ENCODE data around the gene BMP8B.

DNA sequence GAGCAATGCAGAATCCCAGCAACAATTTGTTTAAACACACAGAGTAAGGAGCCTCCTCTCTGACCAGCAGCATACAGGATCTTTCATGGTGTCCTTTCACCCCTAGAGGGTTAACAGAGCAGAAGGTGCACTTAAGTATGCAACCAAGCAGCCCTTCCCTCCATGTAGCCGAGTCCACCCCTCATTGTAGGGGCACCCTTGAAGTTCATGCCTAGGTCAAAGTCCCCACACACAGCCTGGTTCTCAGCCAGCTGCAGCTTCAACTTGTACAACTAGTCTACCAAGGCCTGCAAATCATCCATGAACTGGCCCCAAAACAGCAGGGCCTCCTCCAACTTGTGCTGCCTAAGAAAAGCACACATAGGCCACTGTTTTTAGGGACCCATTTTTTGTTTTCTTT, 7.0 kb upstream of the BMP8B start:
- TF ChIP-seq ZNF76 (tag by site-specific recombination; IDR thresholded peaks at IDR 0.05; ENCODE audit: borderline replicate concordance, low read depth) (no peak), ZNF350 (tag by site-specific recombination; IDR thresholded peaks at IDR 0.05) (no peak), ZNF354C (tag by site-specific recombination; IDR thresholded peaks at IDR 0.05; ENCODE audit: borderline replicate concordance, low read depth) (no peak), GLI4 (tag by site-specific recombination; IDR thresholded peaks at IDR 0.05) (no peak), SP2 (tag by site-specific recombination; IDR thresholded peaks at IDR 0.05) (no peak)
- TF ChIP-seq, protein P1, sequence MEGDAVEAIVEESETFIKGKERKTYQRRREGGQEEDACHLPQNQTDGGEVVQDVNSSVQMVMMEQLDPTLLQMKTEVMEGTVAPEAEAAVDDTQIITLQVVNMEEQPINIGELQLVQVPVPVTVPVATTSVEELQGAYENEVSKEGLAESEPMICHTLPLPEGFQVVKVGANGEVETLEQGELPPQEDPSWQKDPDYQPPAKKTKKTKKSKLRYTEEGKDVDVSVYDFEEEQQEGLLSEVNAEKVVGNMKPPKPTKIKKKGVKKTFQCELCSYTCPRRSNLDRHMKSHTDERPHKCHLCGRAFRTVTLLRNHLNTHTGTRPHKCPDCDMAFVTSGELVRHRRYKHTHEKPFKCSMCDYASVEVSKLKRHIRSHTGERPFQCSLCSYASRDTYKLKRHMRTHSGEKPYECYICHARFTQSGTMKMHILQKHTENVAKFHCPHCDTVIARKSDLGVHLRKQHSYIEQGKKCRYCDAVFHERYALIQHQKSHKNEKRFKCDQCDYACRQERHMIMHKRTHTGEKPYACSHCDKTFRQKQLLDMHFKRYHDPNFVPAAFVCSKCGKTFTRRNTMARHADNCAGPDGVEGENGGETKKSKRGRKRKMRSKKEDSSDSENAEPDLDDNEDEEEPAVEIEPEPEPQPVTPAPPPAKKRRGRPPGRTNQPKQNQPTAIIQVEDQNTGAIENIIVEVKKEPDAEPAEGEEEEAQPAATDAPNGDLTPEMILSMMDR (tag by site-specific recombination; IDR thresholded peaks at IDR 0.05), result no peak
- TF ChIP-seq, protein P2, sequence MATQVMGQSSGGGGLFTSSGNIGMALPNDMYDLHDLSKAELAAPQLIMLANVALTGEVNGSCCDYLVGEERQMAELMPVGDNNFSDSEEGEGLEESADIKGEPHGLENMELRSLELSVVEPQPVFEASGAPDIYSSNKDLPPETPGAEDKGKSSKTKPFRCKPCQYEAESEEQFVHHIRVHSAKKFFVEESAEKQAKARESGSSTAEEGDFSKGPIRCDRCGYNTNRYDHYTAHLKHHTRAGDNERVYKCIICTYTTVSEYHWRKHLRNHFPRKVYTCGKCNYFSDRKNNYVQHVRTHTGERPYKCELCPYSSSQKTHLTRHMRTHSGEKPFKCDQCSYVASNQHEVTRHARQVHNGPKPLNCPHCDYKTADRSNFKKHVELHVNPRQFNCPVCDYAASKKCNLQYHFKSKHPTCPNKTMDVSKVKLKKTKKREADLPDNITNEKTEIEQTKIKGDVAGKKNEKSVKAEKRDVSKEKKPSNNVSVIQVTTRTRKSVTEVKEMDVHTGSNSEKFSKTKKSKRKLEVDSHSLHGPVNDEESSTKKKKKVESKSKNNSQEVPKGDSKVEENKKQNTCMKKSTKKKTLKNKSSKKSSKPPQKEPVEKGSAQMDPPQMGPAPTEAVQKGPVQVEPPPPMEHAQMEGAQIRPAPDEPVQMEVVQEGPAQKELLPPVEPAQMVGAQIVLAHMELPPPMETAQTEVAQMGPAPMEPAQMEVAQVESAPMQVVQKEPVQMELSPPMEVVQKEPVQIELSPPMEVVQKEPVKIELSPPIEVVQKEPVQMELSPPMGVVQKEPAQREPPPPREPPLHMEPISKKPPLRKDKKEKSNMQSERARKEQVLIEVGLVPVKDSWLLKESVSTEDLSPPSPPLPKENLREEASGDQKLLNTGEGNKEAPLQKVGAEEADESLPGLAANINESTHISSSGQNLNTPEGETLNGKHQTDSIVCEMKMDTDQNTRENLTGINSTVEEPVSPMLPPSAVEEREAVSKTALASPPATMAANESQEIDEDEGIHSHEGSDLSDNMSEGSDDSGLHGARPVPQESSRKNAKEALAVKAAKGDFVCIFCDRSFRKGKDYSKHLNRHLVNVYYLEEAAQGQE (tag by site-specific recombination; IDR thresholded peaks at IDR 0.05), result no peak
